ENCODE results near the gene RGSL1.

- no peak for TF ChIP-seq CTCF (IDR thresholded peaks at IDR 0.05; ENCODE audit: low read depth, low read length, missing input control)
- TF ChIP-seq RXRA (IDR thresholded peaks at IDR 0.05) = no peak
- TF ChIP-seq ZBTB33 (IDR thresholded peaks at IDR 0.05) = no peak
- TF ChIP-seq GABPA (IDR thresholded peaks at IDR 0.05 in 1 of 2, conservative IDR thresholded peaks at IDR 0.05 in 1 of 2) = no peak
- TF ChIP-seq TAF1 (conservative IDR thresholded peaks at IDR 0.05) = no peak
- TF ChIP-seq SP1 (IDR thresholded peaks at IDR 0.05) = no peak
- no peak for TF ChIP-seq EGR1 (IDR thresholded peaks at IDR 0.05; ENCODE audit: low read depth in 2 of 2)
- no peak for TF ChIP-seq ATF3 (IDR thresholded peaks at IDR 0.05)
- TF ChIP-seq YY1 (IDR thresholded peaks at IDR 0.05) = no peak
- no peak for TF ChIP-seq MAX (IDR thresholded peaks at IDR 0.05)
- TF ChIP-seq RAD21 (IDR thresholded peaks at IDR 0.05) = no peak
- no peak for TF ChIP-seq REST (IDR thresholded peaks at IDR 0.05)
- no peak for TF ChIP-seq JUND (IDR thresholded peaks at IDR 0.05)
Measured at GRCh38 chr1:182552527-182552926, 102.6 kb downstream of the RGSL1 start.
